Lower leg skin (tissue), 4 donors: ENCODE results near the gene HELB. TPM values are rescaled to one million over a fixed set of nuclear protein-coding genes. Genes with fewer than 3 reads are reported as not detected.
"Not testable (repeated sequence)": the region's sequence is repeated elsewhere in the genome, so short reads cannot be mapped to it uniquely, and the experiment has no call there.

Source experiments
- DNase-seq, 2 donors: peaks; one replicate each; pipeline ENCODE4 v3.0.0-alpha.2; 2019; ENCODE audit warnings: low spot score in 2 of 2
- H3K4me3 ChIP-seq: fragments of 200-600 bp; sonication (generic); 2 replicates; pipeline ENCODE4 v1.5.1; 2017; ENCODE audit warnings: mild to moderate bottlenecking, low read depth; ENCODE audit not compliant: poor library complexity, severe bottlenecking
- POLR2A ChIP-seq, 2 donors: fragments of 450-650 bp; IDR thresholded peaks; one replicate each; pipeline ENCODE4 v1.6.1; 2016 to 2017; ENCODE audit warnings: antibody characterized with exemption in 2 of 2, mild to moderate bottlenecking in 1 of 2, moderate library complexity in 1 of 2
- WGBS, 2 donors: methylation state at CpG; one replicate each; pipeline ENCODE4 v1.1.5; 2018; 5-methylcytosine and 5-hydroxymethylcytosine counted together
- intact Hi-C: fragments of 100-400 bp; cut with DNase I; formaldehyde crosslinking; loops from one replicate; pipeline ENCODE4 v1.15.0; 2023; ENCODE audit warnings: low total_unique reads
- total RNA-seq, 4 donors: library from RNA; depleted of rRNA; stranded (reverse); fragments of >200 nt; gene quantifications; one replicate each; pipeline ENCODE4 v1.1.0, GENCODE V29; 2016
- TF ChIP-seq, protein P1 (sequence below), 3 donors: fragments of 450-650 bp; IDR thresholded peaks; one replicate each; pipeline ENCODE4 v1.5.1; 2016; ENCODE audit warnings: antibody characterized with exemption in 3 of 3, mild to moderate bottlenecking in 3 of 3, moderate library complexity in 2 of 3

The HELB gene
- total RNA-seq, 4 donors from 2014 or later, result 1.6 to 4.6 (median 3.0) TPM

- TF ChIP-seq, protein P1, sequence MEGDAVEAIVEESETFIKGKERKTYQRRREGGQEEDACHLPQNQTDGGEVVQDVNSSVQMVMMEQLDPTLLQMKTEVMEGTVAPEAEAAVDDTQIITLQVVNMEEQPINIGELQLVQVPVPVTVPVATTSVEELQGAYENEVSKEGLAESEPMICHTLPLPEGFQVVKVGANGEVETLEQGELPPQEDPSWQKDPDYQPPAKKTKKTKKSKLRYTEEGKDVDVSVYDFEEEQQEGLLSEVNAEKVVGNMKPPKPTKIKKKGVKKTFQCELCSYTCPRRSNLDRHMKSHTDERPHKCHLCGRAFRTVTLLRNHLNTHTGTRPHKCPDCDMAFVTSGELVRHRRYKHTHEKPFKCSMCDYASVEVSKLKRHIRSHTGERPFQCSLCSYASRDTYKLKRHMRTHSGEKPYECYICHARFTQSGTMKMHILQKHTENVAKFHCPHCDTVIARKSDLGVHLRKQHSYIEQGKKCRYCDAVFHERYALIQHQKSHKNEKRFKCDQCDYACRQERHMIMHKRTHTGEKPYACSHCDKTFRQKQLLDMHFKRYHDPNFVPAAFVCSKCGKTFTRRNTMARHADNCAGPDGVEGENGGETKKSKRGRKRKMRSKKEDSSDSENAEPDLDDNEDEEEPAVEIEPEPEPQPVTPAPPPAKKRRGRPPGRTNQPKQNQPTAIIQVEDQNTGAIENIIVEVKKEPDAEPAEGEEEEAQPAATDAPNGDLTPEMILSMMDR (IDR thresholded peaks at IDR 0.05), result no peak
- TF ChIP-seq POLR2A (IDR thresholded peaks at IDR 0.05), result no peak
- WGBS, 2 donors, result 91 to 96% methylated on average over 2 of the region's 2 CpGs
- no peak overlapping the region for H3K4me3 ChIP-seq
- intact Hi-C loops, result loop anchor here (5.0 kb wide), 1 partner anchor 907 kb away; no protein-coding TSS in a partner anchor
- DNase-seq, result no peak
Observed at GRCh38 chr12:66289485-66289884, 12.8 kb upstream of the HELB start.

GRCh38 chr12:66290716-66291200 is 11.5 kb upstream of the HELB start:
- DNase-seq, result no peak
- intact Hi-C loops, result no loop called here
- H3K4me3 ChIP-seq, result no peak overlapping the region
- TF ChIP-seq POLR2A (IDR thresholded peaks at IDR 0.05), result no peak
- TF ChIP-seq, protein P1 (IDR thresholded peaks at IDR 0.05), result no peak
- 64 to 70% methylated on average over 2 of the region's 2 CpGs for WGBS, 2 donors

DNA sequence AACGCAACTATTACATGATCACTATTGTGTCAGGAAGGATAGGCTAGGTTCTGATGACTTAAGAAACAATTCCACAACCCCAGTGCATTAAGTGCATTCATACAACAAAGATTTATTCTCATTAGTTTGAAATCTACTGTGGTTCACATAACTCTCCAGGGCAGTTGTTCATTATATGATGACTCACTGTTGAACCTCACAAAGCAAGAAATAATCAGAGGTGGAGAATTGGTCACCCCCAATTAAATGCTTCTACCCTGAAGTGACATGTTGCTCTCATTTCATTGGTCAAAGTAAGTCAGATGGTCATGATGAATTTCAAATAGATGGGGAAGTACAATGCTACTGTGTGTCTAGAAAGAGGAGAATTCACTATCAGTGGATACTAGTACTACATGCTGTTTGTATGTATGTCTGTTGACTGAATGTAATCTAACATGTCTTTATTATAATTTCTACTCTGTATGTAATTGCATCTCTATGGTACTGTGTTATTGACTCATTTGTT is 6.1 kb upstream of the HELB start:
- TF ChIP-seq POLR2A (IDR thresholded peaks at IDR 0.05), result no peak
- TF ChIP-seq, protein P1 (IDR thresholded peaks at IDR 0.05), result no peak
- intact Hi-C loops, result no loop called here
- DNase-seq, result no peak
- WGBS, 2 donors, result 72 to 76% methylated on average over 1 of the region's 1 CpG
- no peak overlapping the region for H3K4me3 ChIP-seq

DNA sequence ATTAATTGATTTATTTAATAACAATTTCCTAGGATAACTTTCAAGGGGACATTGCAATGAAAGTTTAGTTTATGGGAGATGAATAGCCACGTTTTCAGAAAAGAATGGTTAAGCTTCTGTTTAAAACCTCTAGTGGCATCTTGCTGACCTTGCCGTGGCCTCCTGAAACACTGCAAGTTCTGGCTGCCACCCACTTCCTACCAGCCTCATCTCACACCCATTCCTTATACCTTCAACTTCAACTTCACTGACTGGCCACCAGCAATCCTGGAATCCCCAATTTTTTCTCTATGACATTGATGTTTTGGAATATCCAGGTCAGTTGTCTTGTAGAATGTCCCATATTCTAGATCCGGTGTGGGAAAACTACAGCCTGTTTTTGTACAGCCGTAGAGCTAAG is 5.2 kb upstream of the HELB start:
- no peak for TF ChIP-seq POLR2A (IDR thresholded peaks at IDR 0.05)
- TF ChIP-seq, protein P1 (IDR thresholded peaks at IDR 0.05), result no peak
- H3K4me3 ChIP-seq, result no peak overlapping the region
- intact Hi-C loops, result no loop called here
- 64 to 73% methylated on average over 4 of the region's 4 CpGs for WGBS, 2 donors
- no peak for DNase-seq

DNA sequence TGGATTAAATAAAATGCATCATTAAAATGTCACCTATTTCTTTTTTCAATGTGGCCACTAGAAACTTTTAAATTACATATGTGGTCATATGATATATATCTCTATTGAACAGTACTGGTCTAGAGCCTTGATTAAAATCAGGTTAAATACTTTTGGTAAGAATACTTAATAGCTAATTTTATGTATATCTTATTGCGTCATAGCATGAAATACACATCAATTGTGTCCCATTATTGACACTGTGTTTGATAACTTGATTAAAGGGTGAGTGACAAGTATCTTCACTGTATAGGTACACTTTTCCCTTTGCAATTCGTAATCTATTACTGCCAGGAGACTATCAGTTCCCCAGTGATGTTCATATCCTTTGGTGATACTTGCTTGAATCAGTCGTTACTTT is 4.4 kb upstream of the HELB start:
- no peak for TF ChIP-seq POLR2A (IDR thresholded peaks at IDR 0.05)
- TF ChIP-seq, protein P1 (IDR thresholded peaks at IDR 0.05), result no peak
- intact Hi-C loops, result no loop called here
- DNase-seq, result no peak
- 85 to 87% methylated on average over 3 of the region's 3 CpGs for WGBS, 2 donors
- H3K4me3 ChIP-seq, result no peak overlapping the region

- 10 to 14% methylated on average over 6 of the region's 6 CpGs for WGBS, 2 donors
- no peak for DNase-seq
- H3K4me3 ChIP-seq, result peak overlapping the region; percentile 67
- no peak for TF ChIP-seq POLR2A (IDR thresholded peaks at IDR 0.05)
- TF ChIP-seq, protein P1 (IDR thresholded peaks at IDR 0.05), result no peak
- intact Hi-C loops, result no loop called here
Observed at GRCh38 chr12:66302827-66303169, 505 bp downstream of the HELB start.

GRCh38 chr12:66303316-66303804 is 1.1 kb downstream of the HELB start:
- intact Hi-C loops, DNase-seq, H3K4me3 ChIP-seq: not testable (repeated sequence)
- 66 to 67% methylated on average over 14 of the region's 14 CpGs for WGBS, 2 donors
